ENCODE data around the gene MMP20. TPM values are rescaled to one million over a fixed set of nuclear protein-coding genes. Genes with fewer than 3 reads are reported as not detected.

Gene MMP20
- total RNA-seq, 1 experiment from 2014 or later: not detected

GRCh38 chr11:102560555-102561011 is 64.5 kb downstream of the MMP20 start:
- Histone ChIP-seq H4K20me1 (ENCODE audit: control insufficient read depth, insufficient read depth, insufficient read length) (no peaks in the 10 kb centered on the region), H3K79me1 (ENCODE audit: insufficient read depth, low read depth, low read length, poor library complexity, severe bottlenecking) (no peaks in the 10 kb centered on the region), H2BK20ac (ENCODE audit: low read depth, low read length, poor library complexity, severe bottlenecking) (no peak overlapping the region), H2BK12ac (ENCODE audit: insufficient read length, low read depth, low read length) (no peak overlapping the region), H4K91ac (ENCODE audit: insufficient read length, low read depth, low read length) (no peak overlapping the region), H3K27me3 (ENCODE audit: insufficient read depth, low read length) (no peaks in the 10 kb centered on the region), H3T11ph (ENCODE audit: low read length) (no peak overlapping the region), H3K23me2 (ENCODE audit: insufficient read length, low read depth, low read length, poor library complexity, severe bottlenecking) (no peaks in the 10 kb centered on the region), H3K4me2 (ENCODE audit: insufficient read depth, insufficient read length, low read length) (no peak overlapping the region), H2AFZ (ENCODE audit: low read length) (no peak overlapping the region), H3K4me1 (ENCODE audit: insufficient read depth, low read length) (no peaks in the 10 kb centered on the region; the same call in 1 of the 2 replicates), H3K23ac (ENCODE audit: insufficient read length, low read depth, low read length) (no peak overlapping the region), H2BK5ac (ENCODE audit: insufficient read length, low read length) (no peak overlapping the region), H3K4ac (ENCODE audit: low read depth, low read length) (no peak overlapping the region), H3K14ac (ENCODE audit: insufficient read depth, low read length) (no peak overlapping the region), H3K27ac (ENCODE audit: insufficient read length, low read depth, low read length) (no peak overlapping the region), H3K18ac (ENCODE audit: insufficient read length, low read depth, low read length) (no peak overlapping the region), H2BK15ac (ENCODE audit: low read depth, low read length) (no peak overlapping the region), H4K8ac (replicated peaks; ENCODE audit: insufficient read length, low read depth, low read length) (no peak overlapping the region), H2AK5ac (ENCODE audit: insufficient read length, low read length) (no peak overlapping the region), H3K79me2 (ENCODE audit: insufficient read depth, low read length) (no peaks in the 10 kb centered on the region), H3K9me3 (ENCODE audit: control insufficient read depth, low read depth, low read length) (no peaks in the 10 kb centered on the region), H3K56ac (ENCODE audit: insufficient read length, low read depth, low read length) (no peak overlapping the region), H3K9ac (ENCODE audit: extremely low read depth, insufficient read length, low read length) (no peak overlapping the region), H2BK120ac (ENCODE audit: low read depth, low read length, poor library complexity, severe bottlenecking) (no peak overlapping the region), H4K5ac (ENCODE audit: insufficient read length, low read depth, low read length) (no peak overlapping the region)
- Mint-ChIP-seq H3K4me1 (peaks cover 10 to 16% of the 10 kb centered on the region in 2 experiments), H3K4me3 (no peak overlapping the region), H3K9me3 (peaks cover 0 to 2% of the 10 kb centered on the region in 2 experiments; a peak in 1 of 5 replicates), H3K27ac (no peak overlapping the region), H3K36me3 (ENCODE audit: insufficient read depth in 1 of 3, low read depth in 3 of 3) (no peaks in the 10 kb centered on the region), H3K27me3 (ENCODE audit: low read depth) (no peaks in the 10 kb centered on the region)
- no peak for TF ChIP-seq CTCF (conservative IDR thresholded peaks at IDR 0.05)
- DNase-seq: no peak
- no CpG with 5 or more reads among the region's 6 CpGs for WGBS (ENCODE audit: extremely low coverage, insufficient read length, low lambda C conversion rate)

Measured in H9 (cell line).